Smooth muscle cell (in vitro differentiated cells): ENCODE measurements around the gene KCND1. TPM values are rescaled to one million over a fixed set of nuclear protein-coding genes. Genes with fewer than 3 reads are reported as not detected.

Experiments
- DNase-seq: peaks from one replicate; lab custom pipeline; 2025; ENCODE audit not compliant: unreplicated experiment; lab: John Stamatoyannopoulos, UW
- H2AFZ ChIP-seq: fragments of 200-600 bp; sonication (generic); 2 replicates; pipeline ENCODE4 v1.6.0; 2016; ENCODE audit warnings: antibody characterized with exemption, low read depth, mild to moderate bottlenecking
- H3F3A ChIP-seq: fragments of 200-600 bp; sonication (generic); 2 replicates; pipeline ENCODE4 v1.6.0; 2017; ENCODE audit warnings: antibody characterized with exemption, low read depth
- H3K27ac ChIP-seq: fragments of 200-600 bp; sonication (generic); 2 replicates; pipeline ENCODE4 v1.5.1; 2016; ENCODE audit warnings: low read depth, mild to moderate bottlenecking
- H3K27me3 ChIP-seq: fragments of 200-600 bp; sonication (generic); 2 replicates; pipeline ENCODE4 v1.6.1; 2016; ENCODE audit warnings: low read depth, mild to moderate bottlenecking
- H3K36me3 ChIP-seq: fragments of 200-600 bp; sonication (generic); 2 replicates; pipeline ENCODE4 v1.5.1; 2016; ENCODE audit warnings: low read depth
- H3K4me1 ChIP-seq: fragments of 200-600 bp; sonication (generic); 2 replicates; pipeline ENCODE4 v1.5.1; 2016; ENCODE audit warnings: low read depth
- H3K4me2 ChIP-seq: fragments of 200-600 bp; sonication (generic); 2 replicates; pipeline ENCODE4 v1.6.0; 2016; ENCODE audit warnings: mild to moderate bottlenecking
- H3K4me3 ChIP-seq: fragments of 200-600 bp; sonication (generic); 2 replicates; pipeline ENCODE4 v1.5.1; 2016; ENCODE audit warnings: mild to moderate bottlenecking
- H3K79me2 ChIP-seq: fragments of 200-600 bp; sonication (generic); 2 replicates; pipeline ENCODE4 v1.6.0; 2016; ENCODE audit warnings: low read depth, mild to moderate bottlenecking
- H3K9ac ChIP-seq: fragments of 200-600 bp; sonication (generic); 2 replicates; pipeline ENCODE4 v1.6.0; 2016; ENCODE audit warnings: low read depth
- H3K9me3 ChIP-seq: fragments of 200-600 bp; sonication (generic); replicated peaks from 2 replicates; pipeline ENCODE4 v1.5.1; 2016; ENCODE audit warnings: low read depth
- H4K20me1 ChIP-seq: fragments of 200-600 bp; sonication (generic); 2 replicates; pipeline ENCODE4 v1.6.0; 2016; ENCODE audit warnings: low read depth
- WGBS: methylation state at CpG from one replicate; pipeline ENCODE4 v1.1.7; 2016; ENCODE audit warnings: low lambda C conversion rate; 5-methylcytosine and 5-hydroxymethylcytosine counted together
- polyA plus RNA-seq: library from polyadenylated mRNA; unstranded; fragments of >200 nt; fragmentation: Nextera tagmentation; extraction: Ambion mirVana; gene quantifications from 2 replicates; pipeline ENCODE4 v1.2.1, GENCODE V29; 2016
- total RNA-seq: library from RNA; depleted of rRNA; stranded (reverse); fragments of >200 nt; gene quantifications from 2 replicates; pipeline ENCODE4 v1.2.3, GENCODE V29; 2014
- TF ChIP-seq, protein P1 (sequence below): fragments of 200-600 bp; sonication (generic); IDR thresholded peaks from 2 replicates; pipeline ENCODE4 v1.5.1; 2017; ENCODE audit warnings: borderline replicate concordance, mild to moderate bottlenecking, antibody characterized with exemption; ENCODE audit not compliant: insufficient read depth, poor library complexity, severe bottlenecking

Gene KCND1
- total and polyA plus RNA-seq, 2 experiments from 2014 or later = 0.94 to 3.3 TPM

DNA sequence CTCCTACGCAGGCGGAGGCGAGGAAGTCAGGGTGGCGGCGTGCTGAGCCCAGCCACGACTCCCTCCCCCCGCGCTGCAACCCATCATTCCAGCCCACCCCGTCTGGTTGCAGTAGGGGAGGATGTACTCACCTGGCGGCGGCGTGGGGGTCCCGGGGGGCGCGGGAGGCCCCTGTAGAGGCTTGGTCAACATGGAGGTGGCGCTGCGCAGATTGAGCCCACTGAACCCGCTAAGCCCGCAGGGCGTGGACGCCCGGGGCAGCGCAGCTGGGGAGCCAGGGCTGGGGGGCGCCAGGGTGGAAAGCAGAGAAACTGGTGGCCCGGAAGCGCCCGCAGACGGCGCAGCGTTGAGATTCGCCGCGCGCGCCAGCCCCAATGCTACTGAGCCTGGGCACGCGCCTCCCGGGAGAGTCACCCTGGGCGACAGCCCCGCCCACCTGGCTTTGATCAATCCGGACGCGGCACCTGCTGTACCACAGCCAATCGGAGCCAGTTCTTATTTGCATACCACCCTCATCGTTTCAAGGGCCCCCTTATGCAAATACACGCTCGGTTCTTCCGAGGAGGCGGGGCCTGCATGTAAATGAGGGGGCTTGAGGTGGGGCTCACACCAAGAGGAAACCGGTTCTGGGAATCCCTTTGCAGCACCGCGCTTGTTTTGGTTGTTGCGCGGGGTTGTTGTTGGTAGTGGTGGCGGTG, 52.9 kb downstream of the KCND1 start, which contains the start of gene PIM2:
TSS of gene PIM2 (minus strand) at position 382 of the 698 bp plus-strand sequence. CDS start at position 192, 190 bp downstream.
- Histone ChIP-seq H3K4me1 (peaks cover 3% of the 10 kb centered on the region), H3F3A (no peaks in the 10 kb centered on the region), H3K79me2 (no peaks in the 10 kb centered on the region), H3K27ac (peak within 1 kb of the TSS; percentile 73), H3K9me3 (no peaks in the 10 kb centered on the region), H3K9ac (peak within 1 kb of the TSS; percentile 64), H3K36me3 (no peaks in the 10 kb centered on the region), H2AFZ (no peak within 1 kb of the TSS), H3K4me2 (peak within 1 kb of the TSS; percentile 90), H3K4me3 (peak within 1 kb of the TSS; percentile 59), H4K20me1 (no peaks in the 10 kb centered on the region), H3K27me3 (no peaks in the 10 kb centered on the region)
- WGBS = 32% methylated on average over 53 of the region's 55 CpGs
- TF ChIP-seq, protein P1, sequence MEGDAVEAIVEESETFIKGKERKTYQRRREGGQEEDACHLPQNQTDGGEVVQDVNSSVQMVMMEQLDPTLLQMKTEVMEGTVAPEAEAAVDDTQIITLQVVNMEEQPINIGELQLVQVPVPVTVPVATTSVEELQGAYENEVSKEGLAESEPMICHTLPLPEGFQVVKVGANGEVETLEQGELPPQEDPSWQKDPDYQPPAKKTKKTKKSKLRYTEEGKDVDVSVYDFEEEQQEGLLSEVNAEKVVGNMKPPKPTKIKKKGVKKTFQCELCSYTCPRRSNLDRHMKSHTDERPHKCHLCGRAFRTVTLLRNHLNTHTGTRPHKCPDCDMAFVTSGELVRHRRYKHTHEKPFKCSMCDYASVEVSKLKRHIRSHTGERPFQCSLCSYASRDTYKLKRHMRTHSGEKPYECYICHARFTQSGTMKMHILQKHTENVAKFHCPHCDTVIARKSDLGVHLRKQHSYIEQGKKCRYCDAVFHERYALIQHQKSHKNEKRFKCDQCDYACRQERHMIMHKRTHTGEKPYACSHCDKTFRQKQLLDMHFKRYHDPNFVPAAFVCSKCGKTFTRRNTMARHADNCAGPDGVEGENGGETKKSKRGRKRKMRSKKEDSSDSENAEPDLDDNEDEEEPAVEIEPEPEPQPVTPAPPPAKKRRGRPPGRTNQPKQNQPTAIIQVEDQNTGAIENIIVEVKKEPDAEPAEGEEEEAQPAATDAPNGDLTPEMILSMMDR = no peak
- DNase-seq = peak; percentile 56

DNA sequence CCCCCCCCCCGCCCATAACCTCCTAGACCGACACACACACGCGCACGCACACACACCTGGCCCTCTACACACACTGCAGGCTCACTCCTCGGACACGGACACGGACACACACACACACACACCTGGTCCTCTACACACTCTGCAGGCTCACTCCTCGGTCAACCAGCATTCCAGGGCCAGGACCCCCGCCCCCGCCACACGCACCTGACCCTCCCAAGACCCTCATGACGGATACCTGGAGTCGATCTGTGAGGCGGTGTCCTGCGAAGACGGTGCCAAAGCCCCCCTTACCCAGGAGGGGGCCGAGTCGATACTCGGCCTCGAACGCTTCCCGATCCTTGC, 53.4 kb downstream of the KCND1 start:
- peak overlapping the region; percentile 59 for H3K4me3 ChIP-seq
- DNase-seq = no peak
- H3K4me2 ChIP-seq = peak overlapping the region; percentile 90
- H3K9me3 ChIP-seq = no peaks in the 10 kb centered on the region
- H2AFZ ChIP-seq = no peak overlapping the region
- H3K9ac ChIP-seq = peak overlapping the region; percentile 64
- no peaks in the 10 kb centered on the region for H3K79me2 ChIP-seq
- H3K27me3 ChIP-seq = no peaks in the 10 kb centered on the region
- H3F3A ChIP-seq = no peaks in the 10 kb centered on the region
- no peaks in the 10 kb centered on the region for H4K20me1 ChIP-seq
- TF ChIP-seq, protein P1 = no peak
- 40% methylated on average over 23 of the region's 23 CpGs for WGBS
- peaks cover 3% of the 10 kb centered on the region for H3K4me1 ChIP-seq
- no peak overlapping the region for H3K27ac ChIP-seq
- H3K36me3 ChIP-seq = no peaks in the 10 kb centered on the region

DNA sequence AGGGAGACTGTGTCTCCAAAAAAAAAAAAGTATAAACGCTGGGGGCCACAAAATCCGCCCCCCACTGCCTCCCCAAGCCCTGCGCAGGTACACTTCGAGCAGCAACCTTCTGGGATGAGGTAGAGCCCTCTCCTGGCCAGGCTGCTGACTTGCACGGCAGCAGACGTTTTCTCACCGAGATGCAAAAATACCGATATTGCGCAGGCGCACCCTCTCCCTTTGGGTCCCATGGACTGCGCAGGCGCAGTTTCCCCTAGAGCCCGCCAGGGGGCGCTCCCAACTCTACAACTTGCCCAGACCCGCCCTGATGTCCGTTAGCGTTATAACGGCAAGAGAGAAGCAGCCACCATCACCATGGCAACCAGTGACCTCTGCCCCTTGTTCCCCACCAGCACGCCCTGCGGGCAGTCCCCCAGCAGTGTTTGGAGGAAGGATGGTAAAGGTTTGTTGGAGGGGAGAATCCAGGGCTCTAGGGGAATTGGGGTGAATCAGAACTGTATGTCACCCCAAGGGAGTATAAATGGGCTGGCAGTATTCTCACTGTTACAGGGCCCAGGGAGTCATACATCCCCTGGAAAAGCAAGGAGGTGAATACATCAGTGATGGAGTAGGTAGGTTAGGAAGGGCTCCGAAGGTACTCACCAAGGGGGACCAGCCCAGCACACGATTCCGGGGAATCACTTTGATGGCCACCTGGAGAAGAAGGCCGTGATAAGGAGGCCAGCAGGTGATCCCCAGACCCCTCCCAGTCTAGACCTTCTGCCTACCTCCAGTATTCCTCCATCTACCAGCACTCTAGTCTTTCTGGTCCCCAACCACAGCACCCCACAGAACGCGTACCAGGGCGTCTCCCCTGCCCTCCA, 54.3 kb downstream of the KCND1 start:
- Histone ChIP-seq H3K27ac (no peak overlapping the region), H3K9me3 (no peaks in the 10 kb centered on the region), H3K27me3 (no peaks in the 10 kb centered on the region), H3K79me2 (no peaks in the 10 kb centered on the region), H3K4me3 (peak overlapping the region; percentile 59), H2AFZ (no peak overlapping the region), H3K4me1 (peaks cover 3% of the 10 kb centered on the region), H4K20me1 (no peaks in the 10 kb centered on the region), H3K9ac (no peak overlapping the region), H3K36me3 (no peaks in the 10 kb centered on the region), H3F3A (no peaks in the 10 kb centered on the region), H3K4me2 (peak overlapping the region; percentile 90)
- 30% methylated on average over 26 of the region's 27 CpGs for WGBS
- peak; percentile 73 for DNase-seq
- TF ChIP-seq, protein P1 = peak; percentile 83
